ENCODE data around the gene TNC. TPM values are rescaled to one million over a fixed set of nuclear protein-coding genes. Genes with fewer than 3 reads are reported as not detected.

The TNC gene
- total and polyA plus RNA-seq, 2 experiments from 2014 or later = 12.7 to 20.9 TPM

DNA sequence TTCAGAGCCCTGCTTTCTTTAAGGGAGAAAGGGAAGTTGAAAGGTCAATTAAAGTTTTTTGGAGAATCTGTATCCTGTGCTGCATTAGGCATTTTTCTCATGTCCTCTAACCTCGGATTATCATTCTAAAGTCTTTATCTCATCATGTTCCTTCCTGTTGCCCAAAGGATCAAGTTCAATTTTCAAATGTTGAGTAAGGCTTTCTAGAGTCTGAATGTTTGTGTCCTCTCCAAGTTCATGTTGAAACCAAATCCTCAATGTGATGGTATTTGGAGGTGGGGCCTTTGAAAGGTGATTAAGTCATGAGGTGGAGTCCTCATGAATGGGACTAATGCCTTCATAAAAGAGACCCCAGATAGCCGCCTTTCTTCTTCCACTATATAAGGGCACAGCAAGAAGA, 20.2 kb upstream of the TNC start:
- H3K79me2 ChIP-seq = no peaks in the 10 kb centered on the region
- 80% methylated on average over 2 of the region's 2 CpGs for WGBS (ENCODE audit: low lambda C conversion rate, missing lambda C conversion rate)
- no peaks in the 10 kb centered on the region for H3K27me3 ChIP-seq
- H3K4me1 ChIP-seq (ENCODE audit: insufficient read depth) = no peaks in the 10 kb centered on the region
- no peak overlapping the region for H3K4me2 ChIP-seq
- no peaks in the 10 kb centered on the region for H3K9me3 ChIP-seq (ENCODE audit: low read depth)
- no peak for DNase-seq (ENCODE audit: low spot score)
- H3K4me3 ChIP-seq = no peak overlapping the region
- no peak overlapping the region for H2AFZ ChIP-seq
- TF ChIP-seq, protein P1, sequence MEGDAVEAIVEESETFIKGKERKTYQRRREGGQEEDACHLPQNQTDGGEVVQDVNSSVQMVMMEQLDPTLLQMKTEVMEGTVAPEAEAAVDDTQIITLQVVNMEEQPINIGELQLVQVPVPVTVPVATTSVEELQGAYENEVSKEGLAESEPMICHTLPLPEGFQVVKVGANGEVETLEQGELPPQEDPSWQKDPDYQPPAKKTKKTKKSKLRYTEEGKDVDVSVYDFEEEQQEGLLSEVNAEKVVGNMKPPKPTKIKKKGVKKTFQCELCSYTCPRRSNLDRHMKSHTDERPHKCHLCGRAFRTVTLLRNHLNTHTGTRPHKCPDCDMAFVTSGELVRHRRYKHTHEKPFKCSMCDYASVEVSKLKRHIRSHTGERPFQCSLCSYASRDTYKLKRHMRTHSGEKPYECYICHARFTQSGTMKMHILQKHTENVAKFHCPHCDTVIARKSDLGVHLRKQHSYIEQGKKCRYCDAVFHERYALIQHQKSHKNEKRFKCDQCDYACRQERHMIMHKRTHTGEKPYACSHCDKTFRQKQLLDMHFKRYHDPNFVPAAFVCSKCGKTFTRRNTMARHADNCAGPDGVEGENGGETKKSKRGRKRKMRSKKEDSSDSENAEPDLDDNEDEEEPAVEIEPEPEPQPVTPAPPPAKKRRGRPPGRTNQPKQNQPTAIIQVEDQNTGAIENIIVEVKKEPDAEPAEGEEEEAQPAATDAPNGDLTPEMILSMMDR (IDR thresholded peaks at IDR 0.05; ENCODE audit: poor library complexity) = no peak
- TF ChIP-seq EZH2phosphoT487 (IDR thresholded peaks at IDR 0.05; ENCODE audit: low read depth, severe bottlenecking, unreplicated experiment) = no peak
- peak overlapping the region; percentile 3 for H3K27ac ChIP-seq
- no peaks in the 10 kb centered on the region for H3K36me3 ChIP-seq (replicated peaks; ENCODE audit: insufficient read depth, low read depth)
- H3K9me2 ChIP-seq (replicated peaks; ENCODE audit: insufficient read depth) = no peaks in the 10 kb centered on the region
- H4K20me1 ChIP-seq (ENCODE audit: insufficient read depth, poor library complexity, severe bottlenecking) = no peaks in the 10 kb centered on the region

DNA sequence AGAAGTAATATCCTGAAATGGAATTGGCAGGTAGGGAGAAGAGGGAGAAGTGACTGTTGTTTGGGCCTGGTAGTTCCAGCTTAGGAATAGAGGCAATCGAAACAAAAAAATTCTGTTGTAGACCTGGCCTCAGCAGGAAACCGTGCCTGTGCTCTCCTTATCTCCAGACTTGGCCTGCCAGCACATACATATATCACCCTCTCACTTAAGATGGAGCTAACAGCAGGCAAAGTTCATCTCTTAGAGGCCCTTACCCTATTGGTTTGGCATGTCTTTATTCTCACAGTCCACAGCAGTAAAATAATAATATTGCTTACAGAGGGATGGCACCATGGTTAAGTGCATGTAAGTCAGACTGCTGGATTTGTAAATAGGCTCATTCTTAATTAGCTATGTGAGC, 19.6 kb upstream of the TNC start:
- Histone ChIP-seq H3K27me3 (no peaks in the 10 kb centered on the region), H3K79me2 (no peaks in the 10 kb centered on the region), H3K9me3 (ENCODE audit: low read depth) (no peaks in the 10 kb centered on the region), H2AFZ (no peak overlapping the region), H3K27ac (peak overlapping the region; percentile 19), H4K20me1 (ENCODE audit: insufficient read depth, poor library complexity, severe bottlenecking) (no peaks in the 10 kb centered on the region), H3K36me3 (replicated peaks; ENCODE audit: insufficient read depth, low read depth) (no peaks in the 10 kb centered on the region), H3K4me2 (no peak overlapping the region), H3K4me1 (ENCODE audit: insufficient read depth) (no peaks in the 10 kb centered on the region), H3K4me3 (no peak overlapping the region), H3K9me2 (replicated peaks; ENCODE audit: insufficient read depth) (no peaks in the 10 kb centered on the region)
- peak; percentile 41 for DNase-seq (ENCODE audit: low spot score)
- 60% methylated on average over 2 of the region's 2 CpGs for WGBS (ENCODE audit: low lambda C conversion rate, missing lambda C conversion rate)
- no peak for TF ChIP-seq EZH2 (IDR thresholded peaks at IDR 0.05; ENCODE audit: borderline replicate concordance)
- no peak for TF ChIP-seq EZH2phosphoT487 (IDR thresholded peaks at IDR 0.05; ENCODE audit: low read depth, severe bottlenecking, unreplicated experiment)
- TF ChIP-seq, protein P1 (IDR thresholded peaks at IDR 0.05; ENCODE audit: poor library complexity) = no peak

- H3K27me3 ChIP-seq = no peaks in the 10 kb centered on the region
- H3K79me2 ChIP-seq = no peaks in the 10 kb centered on the region
- no peak overlapping the region for H3K4me2 ChIP-seq
- no peak for DNase-seq (ENCODE audit: low spot score)
- peak overlapping the region; percentile 2 for H3K27ac ChIP-seq
- H4K20me1 ChIP-seq (ENCODE audit: insufficient read depth, poor library complexity, severe bottlenecking) = no peaks in the 10 kb centered on the region
- 82% methylated on average over 8 of the region's 8 CpGs for WGBS (ENCODE audit: low lambda C conversion rate, missing lambda C conversion rate)
- H3K4me1 ChIP-seq (ENCODE audit: insufficient read depth) = no peaks in the 10 kb centered on the region
- H2AFZ ChIP-seq = no peak overlapping the region
- no peaks in the 10 kb centered on the region for H3K36me3 ChIP-seq (replicated peaks; ENCODE audit: insufficient read depth, low read depth)
- H3K4me3 ChIP-seq = no peak overlapping the region
- no peaks in the 10 kb centered on the region for H3K9me3 ChIP-seq (ENCODE audit: low read depth)
- no peaks in the 10 kb centered on the region for H3K9me2 ChIP-seq (replicated peaks; ENCODE audit: insufficient read depth)
- TF ChIP-seq EZH2phosphoT487 (IDR thresholded peaks at IDR 0.05; ENCODE audit: low read depth, severe bottlenecking, unreplicated experiment) (no peak), EZH2 (IDR thresholded peaks at IDR 0.05; ENCODE audit: borderline replicate concordance) (no peak)
- TF ChIP-seq, protein P1 (IDR thresholded peaks at IDR 0.05; ENCODE audit: poor library complexity) = no peak
Observed at GRCh38 chr9:115135821-115136778, 18.1 kb upstream of the TNC start.
